Neural cell (in vitro differentiated cells): Measurements from ENCODE around the gene DPM3.

Source experiments
- CTCF ChIP-seq: fragments of 450-650 bp; IDR thresholded peaks from 2 replicates; pipeline ENCODE4 v1.5.1; 2014; ENCODE audit warnings: antibody characterized with exemption, mild to moderate bottlenecking, moderate library complexity; ENCODE audit not compliant: poor library complexity, severe bottlenecking
- EP300 ChIP-seq: fragments of 450-650 bp; conservative IDR thresholded peaks from 2 replicates; pipeline ENCODE4 v1.6.1; 2014; ENCODE audit warnings: antibody characterized with exemption, mild to moderate bottlenecking, moderate library complexity; ENCODE audit not compliant: poor library complexity, severe bottlenecking
- EZH2 ChIP-seq: fragments of 200-600, 300-800 bp; shearing (Covaris generic), sonication (generic); IDR thresholded peaks from 2 replicates; pipeline ENCODE4 v1.6.1; 2014; ENCODE audit warnings: antibody characterized with exemption, low read length, borderline replicate concordance, mild to moderate bottlenecking; ENCODE audit not compliant: insufficient read depth, poor library complexity, severe bottlenecking
- MXI1 ChIP-seq: fragments of 450-650 bp; conservative IDR thresholded peaks from 2 replicates; pipeline ENCODE4 v1.6.1; 2014; ENCODE audit warnings: antibody characterized with exemption, mild to moderate bottlenecking; ENCODE audit not compliant: poor library complexity, severe bottlenecking
- POLR2AphosphoS5 ChIP-seq: IDR thresholded peaks from 2 replicates; pipeline ENCODE4 v1.6.1; 2012
- RAD21 ChIP-seq: fragments of 450-650 bp; conservative IDR thresholded peaks from 2 replicates; pipeline ENCODE4 v1.6.1; 2014; ENCODE audit warnings: antibody characterized with exemption, mild to moderate bottlenecking, moderate library complexity
- REST ChIP-seq: IDR thresholded peaks from 2 replicates; pipeline ENCODE4 v1.6.1; 2012; ENCODE audit warnings: borderline replicate concordance
- TAF1 ChIP-seq: IDR thresholded peaks from 2 replicates; pipeline ENCODE4 v1.6.1; 2012; ENCODE audit warnings: low read depth

GRCh38 chr1:155103325-155103724 is 37.0 kb downstream of the DPM3 start:
- TF ChIP-seq CTCF: no peak
- no peak for TF ChIP-seq TAF1
- no peak for TF ChIP-seq REST
- no peak for TF ChIP-seq MXI1
- no peak for TF ChIP-seq EZH2
- TF ChIP-seq RAD21: no peak
- no peak for TF ChIP-seq EP300
- no peak for TF ChIP-seq POLR2AphosphoS5
